OCI-LY1 (cell line): ENCODE results near the gene ZNF74.

Experiments used
- H2AFZ ChIP-seq: fragments of 200-600 bp; sonication (generic), shearing (Covaris generic); 2 replicates; pipeline ENCODE4 v1.6.0; 2014; ENCODE audit warnings: antibody characterized with exemption, mild to moderate bottlenecking, low read length
- H3F3A ChIP-seq: fragments of 200-600 bp; sonication (generic), shearing (Covaris generic); 2 replicates; pipeline ENCODE4 v1.6.0; 2014; ENCODE audit warnings: mild to moderate bottlenecking, antibody characterized with exemption, low read length, moderate library complexity; ENCODE audit not compliant: insufficient read depth
- H3K27ac ChIP-seq: fragments of 200-600 bp; sonication (generic); 2 replicates; pipeline ENCODE4 v1.5.1; 2014; ENCODE audit warnings: low read length, mixed run types, mild to moderate bottlenecking, low read depth; ENCODE audit not compliant: poor library complexity, severe bottlenecking
- H3K27me3 ChIP-seq: fragments of 200-600 bp; sonication (generic); 2 replicates; pipeline ENCODE4 v1.6.0; 2014; ENCODE audit warnings: antibody characterized with exemption, mild to moderate bottlenecking, low read length, moderate library complexity; ENCODE audit not compliant: insufficient read depth
- H3K36me3 ChIP-seq: fragments of 200-600 bp; sonication (generic); 2 replicates; pipeline ENCODE4 v1.6.1; 2014; ENCODE audit warnings: mild to moderate bottlenecking, antibody characterized with exemption, low read length, moderate library complexity, mixed read lengths; ENCODE audit not compliant: insufficient read depth
- H3K4me1 ChIP-seq: fragments of 200-600 bp; sonication (generic); 2 replicates; pipeline ENCODE4 v1.5.1; 2014; ENCODE audit warnings: mild to moderate bottlenecking, low read length, moderate library complexity; ENCODE audit not compliant: insufficient read depth, severe bottlenecking
- H3K4me2 ChIP-seq: fragments of 200-600 bp; sonication (generic), shearing (Covaris generic); 2 replicates; pipeline ENCODE4 v1.6.1; 2014; ENCODE audit warnings: low read length
- H3K4me3 ChIP-seq: fragments of 200-600 bp; sonication (generic); 2 replicates; pipeline ENCODE4 v1.5.1; 2014; ENCODE audit warnings: low read length, low read depth, mild to moderate bottlenecking, mixed read lengths; ENCODE audit not compliant: poor library complexity, severe bottlenecking
- H3K79me2 ChIP-seq: fragments of 200-600 bp; shearing (Covaris generic); 2 replicates; pipeline ENCODE4 v1.6.1; 2016; ENCODE audit warnings: mixed run types, low read length, mixed read lengths; ENCODE audit not compliant: insufficient read depth
- H3K9ac ChIP-seq: fragments of 200-600 bp; sonication (generic), shearing (Covaris generic); 2 replicates; pipeline ENCODE4 v1.6.1; 2014; ENCODE audit warnings: mild to moderate bottlenecking, low read length, mixed read lengths
- H3K9me2 ChIP-seq: fragments of 200-600 bp; sonication (generic), shearing (Covaris generic); 2 replicates; pipeline ENCODE4 v1.6.1; 2014; ENCODE audit warnings: low read depth, mild to moderate bottlenecking, low read length, mixed read lengths
- H3K9me3 ChIP-seq: fragments of 200-600 bp; shearing (Covaris generic); 2 replicates; pipeline ENCODE4 v1.6.1; 2014; ENCODE audit warnings: low read length, mixed read lengths
- H4K20me1 ChIP-seq: fragments of 200-600 bp; sonication (generic), shearing (Covaris generic); 2 replicates; pipeline ENCODE4 v1.6.0; 2016; ENCODE audit warnings: mild to moderate bottlenecking, low read length; ENCODE audit not compliant: insufficient read depth
- CTCF ChIP-seq: fragments of 200-600 bp; sonication (generic), shearing (Covaris generic); IDR thresholded peaks from 2 replicates; pipeline ENCODE4 v1.5.1; 2017; ENCODE audit warnings: mild to moderate bottlenecking, antibody characterized with exemption, low read length, moderate library complexity, mixed read lengths
- EZH2 ChIP-seq: fragments of 200-600 bp; sonication (generic), shearing (Covaris generic); IDR thresholded peaks from 2 replicates; pipeline ENCODE4 v1.8.0; 2017; ENCODE audit warnings: borderline replicate concordance, mixed run types, mild to moderate bottlenecking, antibody characterized with exemption, low read length, moderate library complexity, mixed read lengths

The ZNF74 gene

GRCh38 chr22:20383538-20383937 is 10.4 kb upstream of the ZNF74 start:
- Histone ChIP-seq H3K4me3 (no peak overlapping the region), H3K36me3 (no peaks in the 10 kb centered on the region), H3K9me3 (no peaks in the 10 kb centered on the region), H4K20me1 (no peaks in the 10 kb centered on the region), H3K9me2 (no peaks in the 10 kb centered on the region), H3K27ac (no peak overlapping the region), H3K79me2 (no peaks in the 10 kb centered on the region), H3K9ac (no peak overlapping the region), H3K4me2 (no peak overlapping the region), H3F3A (no peaks in the 10 kb centered on the region), H3K4me1 (no peaks in the 10 kb centered on the region), H3K27me3 (no peaks in the 10 kb centered on the region), H2AFZ (no peak overlapping the region)
- TF ChIP-seq EZH2 (no peak), CTCF (no peak)

- H3K9ac ChIP-seq = no peak overlapping the region
- no peaks in the 10 kb centered on the region; the same call in 1 of the 2 replicates for H3K27me3 ChIP-seq
- no peak overlapping the region for H2AFZ ChIP-seq
- no peaks in the 10 kb centered on the region for H3K4me1 ChIP-seq
- no peak overlapping the region for H3K27ac ChIP-seq
- no peaks in the 10 kb centered on the region for H3K36me3 ChIP-seq
- no peaks in the 10 kb centered on the region for H3K79me2 ChIP-seq
- H3K9me3 ChIP-seq = no peaks in the 10 kb centered on the region
- H3K4me2 ChIP-seq = no peak overlapping the region
- no peak for TF ChIP-seq EZH2
- TF ChIP-seq CTCF = no peak
- H4K20me1 ChIP-seq = no peaks in the 10 kb centered on the region
- no peak overlapping the region for H3K4me3 ChIP-seq
- no peaks in the 10 kb centered on the region for H3F3A ChIP-seq
- no peaks in the 10 kb centered on the region for H3K9me2 ChIP-seq
Measured at GRCh38 chr22:20384171-20384570, 9.8 kb upstream of the ZNF74 start.

- Histone ChIP-seq H3K79me2 (no peaks in the 10 kb centered on the region), H3F3A (no peaks in the 10 kb centered on the region), H4K20me1 (no peaks in the 10 kb centered on the region), H3K4me2 (no peak overlapping the region), H3K4me3 (no peak overlapping the region), H3K27ac (no peak overlapping the region), H3K9ac (no peak overlapping the region), H2AFZ (no peak overlapping the region), H3K9me2 (no peaks in the 10 kb centered on the region), H3K4me1 (no peaks in the 10 kb centered on the region), H3K36me3 (no peaks in the 10 kb centered on the region), H3K9me3 (no peaks in the 10 kb centered on the region), H3K27me3 (no peaks in the 10 kb centered on the region; the same call in 1 of the 2 replicates)
- no peak for TF ChIP-seq CTCF
- no peak for TF ChIP-seq EZH2
Measured at GRCh38 chr22:20384865-20385264, 9.1 kb upstream of the ZNF74 start.
